Measurements from ENCODE around the gene PRKG1.

GRCh38 chr10:51838471-51838870 is 764.2 kb downstream of the PRKG1 start:
- TF ChIP-seq POLR2A (IDR thresholded peaks at IDR 0.05; ENCODE audit: low read depth) (no peak), POLR2AphosphoS5 (IDR thresholded peaks at IDR 0.05) (no peak), CTCF (IDR thresholded peaks at IDR 0.05) (no peak), EP300 (IDR thresholded peaks at IDR 0.05) (no peak)

All from esophagus muscularis mucosa (tissue), 4 donors.